GM21526 (cell line): Measurements from ENCODE around the gene TBK1.

Experiments
- ATAC-seq: cut with Tn5 transposase; IDR thresholded peaks from one replicate; pipeline ENCODE4 v1.9.1; 2021; ENCODE audit warnings: moderate library complexity; ENCODE audit not compliant: unreplicated experiment, low FRiP score

Gene TBK1

DNA sequence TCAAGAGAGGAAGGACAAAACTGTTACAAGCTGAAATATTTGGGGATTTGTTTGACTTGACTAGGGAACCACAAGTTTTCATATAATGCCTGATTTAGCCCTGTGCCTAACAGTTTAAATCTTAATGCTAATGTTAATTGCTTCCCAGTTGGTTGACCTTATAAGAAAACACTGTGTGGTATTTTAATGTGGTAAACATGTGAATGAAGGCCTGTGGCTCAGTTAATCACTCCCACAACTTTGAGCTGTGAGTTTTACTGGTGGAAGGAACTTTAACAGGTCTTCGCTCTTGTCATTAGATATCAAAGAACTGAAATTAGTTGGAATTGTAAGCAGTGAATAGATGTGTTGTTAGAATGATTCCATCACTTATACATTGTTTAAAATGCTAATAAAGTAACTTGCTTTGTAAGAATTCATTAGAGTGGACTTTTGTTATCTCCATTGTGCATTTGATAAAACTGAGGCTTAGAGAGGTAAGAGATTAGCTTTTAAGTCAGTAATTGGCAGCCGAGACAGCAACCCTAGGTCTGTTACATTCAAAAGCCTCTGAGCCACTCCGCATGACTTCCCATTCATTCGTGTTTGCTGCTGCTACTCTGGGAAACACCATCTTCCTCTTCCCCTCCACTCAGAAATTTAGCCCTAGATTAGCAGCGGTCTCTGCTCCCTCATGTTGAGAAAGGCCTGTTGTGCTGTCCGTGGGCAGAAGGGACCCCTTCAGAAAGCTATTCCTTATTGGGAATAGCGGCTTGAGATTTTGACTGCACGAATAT lies 1.0 kb upstream of the TBK1 start:
- ATAC-seq: no peak

DNA sequence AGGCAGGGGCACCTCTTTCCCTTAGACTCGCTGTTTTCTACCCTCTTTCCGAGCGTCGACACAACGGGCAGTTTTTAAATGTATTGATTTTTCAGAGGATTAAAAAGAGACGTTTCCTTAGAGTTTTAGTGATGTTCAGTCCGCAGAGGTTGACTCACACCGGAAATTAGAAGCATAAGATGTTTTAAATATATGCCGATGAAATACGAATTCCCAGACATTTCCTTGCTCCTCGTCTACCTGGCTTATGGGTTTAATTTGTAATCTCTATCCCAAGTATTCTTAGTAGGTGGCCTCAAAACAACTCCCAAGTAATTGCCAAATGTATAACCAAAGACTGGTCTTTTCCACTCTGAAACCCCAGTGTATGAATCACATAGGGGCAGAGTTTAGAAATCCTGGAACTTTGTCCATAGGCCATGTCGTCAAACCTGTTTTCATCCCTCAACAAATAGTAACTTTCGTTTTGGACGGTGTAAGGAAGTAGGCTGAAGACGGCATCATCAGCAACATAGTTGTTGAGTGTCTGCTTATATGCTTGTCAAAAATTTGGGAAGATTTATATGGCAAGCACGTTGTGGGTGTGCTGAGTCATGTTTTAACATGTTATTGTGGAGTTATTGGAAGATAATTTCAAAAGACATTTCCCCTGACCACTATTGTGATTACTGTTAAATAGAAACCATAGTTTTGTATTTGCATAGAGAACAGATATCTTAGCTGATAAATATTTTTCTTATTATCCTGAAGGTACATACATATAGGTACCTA lies 824 bp downstream of the TBK1 start:
- no peak for ATAC-seq

GRCh38 chr12:64455506-64455905 lies 3.6 kb downstream of the TBK1 start:
- ATAC-seq: no peak

DNA sequence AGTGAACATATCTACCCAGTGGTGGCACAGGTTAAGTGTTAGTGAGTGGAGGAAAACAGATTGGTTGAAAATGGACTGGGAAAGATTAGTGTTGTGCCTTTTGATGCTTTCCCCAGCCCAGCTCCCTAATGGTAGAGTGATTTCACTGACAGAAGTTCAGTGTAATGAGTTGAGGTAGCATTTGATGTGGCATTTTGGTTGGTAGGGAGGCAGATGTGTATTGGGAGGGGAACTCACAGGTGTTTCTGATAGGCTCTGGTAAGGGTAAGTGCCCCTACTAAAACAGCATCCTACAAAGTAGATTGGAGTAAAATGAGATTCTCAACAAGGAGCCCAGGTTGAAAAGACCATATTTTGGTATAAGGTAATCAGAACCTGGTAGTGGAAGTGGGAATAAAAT lies 4.2 kb downstream of the TBK1 start:
- no peak for ATAC-seq

DNA sequence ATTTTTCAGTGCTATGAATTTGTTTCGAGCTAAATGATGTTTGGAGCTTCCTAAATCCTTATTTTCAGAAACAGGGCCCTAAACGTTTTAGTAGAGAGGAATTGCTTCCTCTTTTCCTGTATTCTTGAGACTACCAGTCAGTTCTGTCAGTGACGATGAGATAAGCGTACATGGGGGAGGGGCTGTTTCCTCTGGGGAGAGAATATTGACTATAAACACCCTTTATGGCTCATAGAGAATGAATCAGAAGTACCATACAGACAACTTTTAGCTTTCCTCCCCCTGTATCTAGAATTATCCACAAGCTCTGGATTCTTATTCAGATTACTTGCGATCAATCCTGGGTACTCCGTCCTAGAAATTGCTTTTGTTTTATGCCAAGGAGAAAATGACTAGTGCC lies 5.1 kb downstream of the TBK1 start:
- ATAC-seq: no peak

DNA sequence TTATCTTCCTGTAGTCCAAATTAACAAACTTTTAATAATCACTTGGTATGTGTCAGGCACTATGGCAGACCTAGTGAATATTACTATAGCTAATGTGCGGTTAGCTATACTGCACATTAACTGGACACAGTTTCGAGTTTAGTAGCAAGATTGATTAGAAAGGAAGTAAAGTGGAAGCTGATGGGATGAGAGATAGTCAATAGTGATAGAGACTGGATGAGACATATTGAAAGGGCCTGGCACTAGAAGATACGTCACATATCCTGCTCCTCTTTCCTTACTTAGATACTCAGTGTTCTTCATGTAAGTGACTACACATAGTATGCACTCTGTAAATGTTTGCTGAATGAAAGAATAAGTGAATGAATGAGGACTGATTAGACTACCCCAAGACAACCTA lies 5.5 kb downstream of the TBK1 start:
- ATAC-seq: no peak

GRCh38 chr12:64457923-64458322 lies 6.0 kb downstream of the TBK1 start:
- ATAC-seq: no peak

DNA sequence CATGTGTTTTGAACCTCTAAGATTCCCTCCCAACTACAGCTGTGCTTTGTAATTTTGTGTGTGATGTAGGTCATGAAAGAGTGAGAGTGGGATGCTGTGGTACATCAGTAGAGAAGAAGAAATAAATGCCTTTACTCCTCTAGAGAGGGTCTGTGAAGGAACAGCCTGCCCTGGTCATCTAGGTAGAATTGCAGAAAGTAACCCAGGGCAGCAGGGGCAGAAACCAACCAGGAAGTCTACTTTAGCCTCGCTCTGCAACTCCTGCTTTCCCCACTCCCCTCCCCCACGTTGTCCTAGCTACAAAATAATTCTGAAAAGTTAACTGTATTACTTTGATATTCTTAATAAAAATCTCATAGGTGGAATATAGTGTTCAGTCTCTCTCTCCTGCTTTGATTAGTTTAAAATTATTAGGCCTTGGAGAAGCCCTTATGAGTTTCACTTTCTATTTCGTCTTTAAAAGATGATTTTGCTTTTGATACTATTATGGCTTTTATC lies 7.5 kb downstream of the TBK1 start:
- ATAC-seq: peak; percentile 50

GRCh38 chr12:64461634-64462414 lies 9.9 kb downstream of the TBK1 start:
- ATAC-seq: no peak

GRCh38 chr12:64466178-64466577 lies 14.3 kb downstream of the TBK1 start:
- no peak for ATAC-seq

DNA sequence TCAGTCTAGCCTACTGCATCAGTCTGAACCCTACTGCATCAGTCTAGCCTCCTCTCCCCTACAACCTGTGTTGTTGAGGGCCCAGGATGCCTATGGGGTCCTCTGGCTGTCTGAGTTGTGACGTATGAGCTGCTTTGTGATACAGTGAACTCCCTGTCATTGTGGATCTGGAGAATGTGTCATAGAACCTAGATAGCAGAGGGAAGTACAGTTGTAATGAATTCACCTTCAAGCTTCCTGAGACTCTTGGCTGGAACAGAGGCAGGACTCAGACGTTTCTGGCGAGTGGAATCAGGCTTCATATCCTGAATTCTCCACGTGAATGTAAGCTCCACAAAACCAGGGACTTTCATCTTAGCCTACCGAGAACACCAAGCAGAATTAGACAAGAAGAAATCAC lies 17.0 kb downstream of the TBK1 start:
- no peak for ATAC-seq

DNA sequence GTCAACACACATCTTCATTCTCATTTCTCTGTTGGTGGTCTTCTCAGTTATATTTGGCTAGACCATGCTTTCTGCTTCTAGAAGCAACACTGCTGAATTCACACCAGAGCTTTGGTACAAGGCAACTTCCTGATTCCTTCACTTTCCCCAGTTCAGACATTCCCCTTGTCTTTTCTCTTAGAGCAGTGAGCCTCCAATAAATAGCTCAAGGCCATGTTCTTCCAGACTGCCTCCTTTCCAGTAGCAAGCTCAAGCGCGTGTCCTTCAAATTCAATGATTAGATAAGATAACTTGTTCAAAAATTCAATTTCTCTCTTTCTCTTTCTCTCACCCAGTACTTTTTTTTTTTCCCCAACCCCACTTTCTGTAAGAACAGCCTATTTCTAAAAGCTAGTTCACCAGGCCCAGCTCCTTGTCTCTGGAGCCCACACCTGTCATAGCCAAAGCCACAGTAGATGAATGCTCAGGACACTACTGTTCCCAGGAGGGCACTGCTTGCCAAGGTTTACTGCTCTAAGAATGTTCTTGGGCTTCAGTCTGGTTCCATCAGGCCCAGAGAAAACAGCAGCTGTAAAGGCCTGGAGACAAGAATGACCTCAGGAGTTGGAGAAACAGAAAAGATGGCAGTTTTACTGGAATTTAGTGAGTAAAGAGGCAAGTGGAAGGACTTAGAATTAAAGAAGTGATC lies 17.7 kb downstream of the TBK1 start:
- ATAC-seq: no peak

DNA sequence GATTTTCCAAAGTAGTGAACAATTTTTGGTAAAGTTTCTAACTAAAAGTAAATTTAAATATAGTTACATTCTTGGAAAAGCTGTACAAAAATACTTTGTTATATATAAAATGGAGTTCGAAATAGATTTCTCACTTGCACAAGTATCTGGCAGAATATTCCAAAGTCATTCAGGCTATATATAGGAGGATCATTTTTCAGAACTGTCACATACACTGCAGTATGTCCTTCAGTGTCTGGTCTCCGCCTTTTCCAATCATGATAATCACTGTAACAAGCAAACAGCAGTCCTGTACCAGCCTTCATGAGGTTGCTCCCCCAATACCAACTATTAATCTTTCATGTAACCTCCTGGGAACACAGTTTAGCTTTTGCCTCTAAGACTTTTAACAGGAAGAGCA lies 18.6 kb downstream of the TBK1 start:
- ATAC-seq: no peak

DNA sequence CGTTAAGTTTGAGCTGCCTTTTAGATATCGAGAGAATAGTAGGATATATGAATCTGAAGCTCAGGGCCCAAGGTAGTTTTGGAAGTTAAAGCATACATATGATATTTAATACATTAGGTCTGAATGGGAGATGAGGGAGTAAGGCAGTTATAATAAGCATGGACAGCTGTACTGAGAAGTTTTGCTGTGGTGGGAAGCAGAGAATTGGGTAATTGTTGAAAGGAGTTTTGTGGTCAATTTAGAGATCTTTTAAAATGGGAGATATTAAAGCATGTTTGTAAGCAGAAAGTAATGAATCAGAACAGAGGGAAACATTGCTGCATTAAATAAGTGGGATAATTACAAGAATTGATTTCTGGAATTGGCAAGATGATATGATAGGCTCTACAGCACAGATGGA lies 21.3 kb downstream of the TBK1 start:
- ATAC-seq: no peak

DNA sequence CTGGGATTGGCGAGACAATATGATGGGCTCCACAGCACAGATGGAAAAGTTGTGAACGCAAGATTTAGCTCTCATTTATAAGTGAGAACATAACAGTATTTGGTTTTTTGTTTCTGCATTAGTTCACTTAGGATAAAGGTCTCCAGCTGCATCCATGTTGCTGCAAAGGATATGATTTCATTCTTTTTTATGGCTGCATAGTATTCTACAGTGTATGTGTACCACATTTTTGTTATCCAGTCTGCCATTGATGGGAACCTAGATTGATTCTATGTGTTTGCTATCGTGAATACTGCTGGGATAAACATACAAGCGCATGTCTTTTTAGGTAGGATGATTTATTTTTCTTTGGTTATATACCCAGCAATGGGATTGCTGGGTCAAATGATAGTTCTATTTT lies 23.6 kb downstream of the TBK1 start:
- ATAC-seq: no peak

- ATAC-seq: no peak
These were observed 24.9 kb downstream of the TBK1 start for GRCh38 chr12:64476844-64477243.

GRCh38 chr12:64478661-64479060 lies 26.7 kb downstream of the TBK1 start:
- ATAC-seq: no peak

DNA sequence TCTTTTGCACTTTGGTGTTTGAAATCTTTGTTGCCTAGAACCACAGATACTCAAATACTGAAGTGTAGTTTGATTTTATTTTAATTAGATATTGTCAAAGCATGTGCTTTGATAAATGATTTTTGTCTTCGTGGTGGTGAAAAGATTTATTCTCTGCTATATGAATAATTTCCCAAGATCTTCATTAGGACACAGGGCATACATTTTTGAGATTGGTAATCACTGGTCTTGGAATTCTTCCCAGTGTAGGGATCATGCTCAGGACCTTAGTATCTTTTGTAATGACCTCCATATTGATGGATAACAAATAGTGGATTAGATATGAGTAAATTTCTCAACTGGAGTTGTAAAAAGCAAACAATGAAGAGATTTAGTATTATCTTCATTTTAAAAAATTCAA lies 28.2 kb downstream of the TBK1 start:
- ATAC-seq: no peak

- ATAC-seq: no peak
These were observed 34.7 kb downstream of the TBK1 start for GRCh38 chr12:64486657-64487056.

DNA sequence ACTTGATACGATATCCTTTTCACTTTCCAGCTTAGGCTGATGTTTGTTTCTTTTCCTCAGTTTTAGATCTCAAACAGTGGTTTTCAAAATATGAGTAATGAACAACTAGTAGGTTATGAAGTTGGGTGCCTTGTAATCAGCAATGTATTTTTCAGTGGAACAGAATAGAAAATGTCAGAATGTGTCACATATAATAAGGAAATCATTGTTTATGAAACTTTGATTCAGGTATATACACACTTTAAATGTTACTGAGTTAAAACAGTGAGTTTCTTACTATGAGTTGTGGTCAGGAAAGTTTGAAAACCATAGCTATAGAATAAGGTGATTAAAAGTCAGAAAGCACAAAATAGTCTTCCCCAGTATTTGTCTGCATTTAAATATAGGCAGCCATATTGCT lies 39.8 kb downstream of the TBK1 start:
- no peak for ATAC-seq

- no peak for ATAC-seq
These were observed 41.6 kb downstream of the TBK1 start for GRCh38 chr12:64493513-64493912.
